ENCODE data around the gene PID1.

GRCh38 chr2:229244975-229245374, 26.1 kb downstream of the PID1 start:
- TF ChIP-seq, protein P1, sequence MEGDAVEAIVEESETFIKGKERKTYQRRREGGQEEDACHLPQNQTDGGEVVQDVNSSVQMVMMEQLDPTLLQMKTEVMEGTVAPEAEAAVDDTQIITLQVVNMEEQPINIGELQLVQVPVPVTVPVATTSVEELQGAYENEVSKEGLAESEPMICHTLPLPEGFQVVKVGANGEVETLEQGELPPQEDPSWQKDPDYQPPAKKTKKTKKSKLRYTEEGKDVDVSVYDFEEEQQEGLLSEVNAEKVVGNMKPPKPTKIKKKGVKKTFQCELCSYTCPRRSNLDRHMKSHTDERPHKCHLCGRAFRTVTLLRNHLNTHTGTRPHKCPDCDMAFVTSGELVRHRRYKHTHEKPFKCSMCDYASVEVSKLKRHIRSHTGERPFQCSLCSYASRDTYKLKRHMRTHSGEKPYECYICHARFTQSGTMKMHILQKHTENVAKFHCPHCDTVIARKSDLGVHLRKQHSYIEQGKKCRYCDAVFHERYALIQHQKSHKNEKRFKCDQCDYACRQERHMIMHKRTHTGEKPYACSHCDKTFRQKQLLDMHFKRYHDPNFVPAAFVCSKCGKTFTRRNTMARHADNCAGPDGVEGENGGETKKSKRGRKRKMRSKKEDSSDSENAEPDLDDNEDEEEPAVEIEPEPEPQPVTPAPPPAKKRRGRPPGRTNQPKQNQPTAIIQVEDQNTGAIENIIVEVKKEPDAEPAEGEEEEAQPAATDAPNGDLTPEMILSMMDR (IDR thresholded peaks at IDR 0.05), result no peak
- no peak for TF ChIP-seq POLR2A (IDR thresholded peaks at IDR 0.05)
